HG03520 (cell line): ENCODE results near the gene KLHL22.
"Not testable (repeated sequence)": the region's sequence is repeated elsewhere in the genome, so short reads cannot be mapped to it uniquely, and the experiment has no call there.

Experiments
- ATAC-seq: cut with Tn5 transposase; IDR thresholded peaks from one replicate; pipeline ENCODE4 v1.9.1; 2021; ENCODE audit warnings: mild to moderate bottlenecking, moderate library complexity; ENCODE audit not compliant: unreplicated experiment

The KLHL22 gene

GRCh38 chr22:20472629-20473442 is 22.8 kb downstream of the KLHL22 start:
- no peak for ATAC-seq

- ATAC-seq = no peak
Measured at GRCh38 chr22:20471126-20471833, 24.3 kb downstream of the KLHL22 start.

- not testable (repeated sequence) for ATAC-seq
Measured at GRCh38 chr22:20470525-20470924, 25.1 kb downstream of the KLHL22 start.

GRCh38 chr22:20469110-20469868 is 26.3 kb downstream of the KLHL22 start:
- no peak for ATAC-seq

- no peak for ATAC-seq
Measured at GRCh38 chr22:20466659-20467379, 28.8 kb downstream of the KLHL22 start.

- no peak for ATAC-seq
Measured at GRCh38 chr22:20465759-20466077, 29.9 kb downstream of the KLHL22 start.

GRCh38 chr22:20464912-20465758 is 30.5 kb downstream of the KLHL22 start:
- no peak for ATAC-seq

- no peak for ATAC-seq
Measured at GRCh38 chr22:20464096-20464614, 31.4 kb downstream of the KLHL22 start.

- no peak for ATAC-seq
Measured at GRCh38 chr22:20463324-20464095, 32.1 kb downstream of the KLHL22 start.

- no peak for ATAC-seq
Measured at GRCh38 chr22:20459862-20460261, 35.7 kb downstream of the KLHL22 start.

- ATAC-seq = no peak
Measured at GRCh38 chr22:20459152-20459542, 36.4 kb downstream of the KLHL22 start.

GRCh38 chr22:20458530-20459151 is 37.0 kb downstream of the KLHL22 start:
- no peak for ATAC-seq

GRCh38 chr22:20457506-20458240 is 37.9 kb downstream of the KLHL22 start:
- no peak for ATAC-seq

GRCh38 chr22:20456722-20457076 is 38.9 kb downstream of the KLHL22 start:
- no peak for ATAC-seq

- no peak for ATAC-seq
Measured at GRCh38 chr22:20456064-20456721, 39.4 kb downstream of the KLHL22 start.

GRCh38 chr22:20455709-20456063 is 39.9 kb downstream of the KLHL22 start:
- ATAC-seq = no peak

GRCh38 chr22:20453222-20453621 is 42.4 kb downstream of the KLHL22 start:
- no peak for ATAC-seq

- ATAC-seq = no peak
Measured at GRCh38 chr22:20451920-20452319, 43.7 kb downstream of the KLHL22 start.
